H1 (cell line): Measurements from ENCODE around the gene CLPX. TPM values are rescaled to one million over a fixed set of nuclear protein-coding genes. Genes with fewer than 3 reads are reported as not detected.
"Not testable (repeated sequence)": the region's sequence is repeated elsewhere in the genome, so short reads cannot be mapped to it uniquely, and the experiment has no call there.

ENCODE experiments used
- CTCF ChIA-PET: fragments of 300-600 bp; sonication (Branson Sonifier 250); formaldehyde crosslinking; loops from one replicate; lab custom pipeline; 2021; ENCODE audit not compliant: partially characterized antibody; lab: Charles Lee
- POLR2A ChIA-PET: fragments of 300-600 bp; sonication (Branson Sonifier 250); formaldehyde crosslinking; loops from one replicate; lab custom pipeline; 2021; ENCODE audit warnings: inconsistent platforms; ENCODE audit not compliant: partially characterized antibody; lab: Charles Lee
- DNase-seq, 2 experiments: peaks; one replicate each; pipeline versions ENCODE4 v3.0.0 to v3.0.0-alpha.2; 2010 to 2022; ENCODE audit warnings: low spot score in 2 of 2, low read depth in 1 of 2, mixed read lengths in 1 of 2
- FAIRE-seq: peaks from 2 replicates; lab custom pipeline; 2011; peaks lifted over from hg19 to GRCh38; lab: Jason Lieb, UNC
- H2AFZ ChIP-seq: 2 replicates; pipeline ENCODE4 v1.8.1; 2012; ENCODE audit warnings: low read length, inconsistent platforms
- H2AK5ac ChIP-seq: 2 replicates; pipeline ENCODE4 v1.6.1; 2013; ENCODE audit warnings: low read depth, low read length
- H2BK120ac ChIP-seq: replicated peaks from 2 replicates; pipeline ENCODE3; 2013; ENCODE audit warnings: low read depth, low read length, inconsistent platforms
- H2BK12ac ChIP-seq: 2 replicates; pipeline ENCODE4 v1.6.1; 2013; ENCODE audit warnings: low read depth, low read length
- H2BK15ac ChIP-seq: 2 replicates; pipeline ENCODE4 v1.6.1; 2013; ENCODE audit warnings: low read length
- H2BK20ac ChIP-seq: 2 replicates; pipeline ENCODE4 v1.6.1; 2013; ENCODE audit warnings: low read length
- H2BK5ac ChIP-seq: 2 replicates; pipeline ENCODE4 v1.6.1; 2013; ENCODE audit warnings: low read depth, low read length
- H3K14ac ChIP-seq: 2 replicates; pipeline ENCODE4 v1.6.1; 2013; ENCODE audit warnings: inconsistent platforms; ENCODE audit not compliant: insufficient read length
- H3K18ac ChIP-seq: 2 replicates; pipeline ENCODE4 v1.6.1; 2013; ENCODE audit warnings: low read length; ENCODE audit errors: extremely low read depth
- H3K23ac ChIP-seq: 2 replicates; pipeline ENCODE4 v1.6.1; 2013; ENCODE audit warnings: inconsistent platforms; ENCODE audit not compliant: insufficient read length
- H3K23me2 ChIP-seq: 2 replicates; pipeline ENCODE4 v1.6.1; 2013; ENCODE audit warnings: low read depth, low read length
- H3K27ac ChIP-seq: 2 replicates; pipeline ENCODE4 v1.6.1; 2011; ENCODE audit warnings: low read depth, low read length, inconsistent platforms
- H3K27me3 ChIP-seq, 4 experiments: replicated peaks in 1 of 4; 1 replicate in 1 of 4; 2 replicates in 3 of 4; pipeline versions ENCODE4 v1.6.1 to v1.8.1; 2011 to 2013; ENCODE audit warnings: low read length in 3 of 4, mild to moderate bottlenecking in 3 of 4, inconsistent platforms in 2 of 4, mixed read lengths in 2 of 4, moderate library complexity in 1 of 4; ENCODE audit not compliant: control insufficient read depth in 3 of 4, insufficient read depth in 3 of 4; ENCODE audit errors: extremely low read depth in 1 of 4
- H3K36me3 ChIP-seq, 4 experiments: 2 replicates each; pipeline versions ENCODE4 v1.6.1 to v1.8.1; 2011 to 2013; ENCODE audit warnings: mild to moderate bottlenecking in 4 of 4, low read length in 3 of 4, moderate library complexity in 2 of 4, control low read depth in 1 of 4, inconsistent platforms in 1 of 4; ENCODE audit not compliant: insufficient read depth in 4 of 4, control insufficient read depth in 2 of 4
- H3K4ac ChIP-seq: replicated peaks from 2 replicates; pipeline ENCODE3; 2013; ENCODE audit warnings: low read length, low read depth, mixed read lengths, inconsistent platforms; ENCODE audit not compliant: insufficient read length
- H3K4me1 ChIP-seq, 4 experiments: replicated peaks in 1 of 4; 1 replicate in 1 of 4; 2 replicates in 3 of 4; pipeline versions ENCODE4 v1.6.1 to v1.8.1; 2011 to 2013; ENCODE audit warnings: low read length in 3 of 4, inconsistent platforms in 2 of 4, mixed read lengths in 1 of 4; ENCODE audit not compliant: insufficient read depth in 4 of 4, control insufficient read depth in 3 of 4
- H3K4me2 ChIP-seq, 2 experiments: 2 replicates each; pipeline versions ENCODE4 v1.6.1 to v1.8.1; 2011 to 2013; ENCODE audit warnings: low read depth in 2 of 2, low read length in 2 of 2, control low read depth in 1 of 2, inconsistent platforms in 1 of 2, mild to moderate bottlenecking in 1 of 2; ENCODE audit not compliant: insufficient read depth in 1 of 2
- H3K4me3 ChIP-seq, 4 experiments: fragments of 200-600, 300-600 bp in 1 of 4; sonication (generic), shearing (Covaris generic), sonication (Bioruptor Twin) in 1 of 4; 2 replicates each; pipeline versions ENCODE4 v1.5.1 to v1.8.1; 2011 to 2016; ENCODE audit warnings: low read length in 4 of 4, low read depth in 3 of 4, control low read depth in 2 of 4, inconsistent platforms in 2 of 4, mild to moderate bottlenecking in 2 of 4, mixed read lengths in 1 of 4, moderate library complexity in 1 of 4; ENCODE audit not compliant: insufficient read depth in 2 of 4; ENCODE audit errors: extremely low read depth in 1 of 4
- H3K56ac ChIP-seq: replicated peaks from 2 replicates; pipeline ENCODE3; 2013; ENCODE audit warnings: low read depth, mild to moderate bottlenecking, mixed read lengths, low read length, inconsistent platforms; ENCODE audit not compliant: insufficient read length
- H3K79me1 ChIP-seq: 2 replicates; pipeline ENCODE4 v1.6.1; 2013; ENCODE audit warnings: low read depth, low read length, control low read depth
- H3K79me2 ChIP-seq, 2 experiments: 2 replicates each; pipeline versions ENCODE4 v1.6.1 to v1.8.1; 2012 to 2013; ENCODE audit warnings: low read length in 2 of 2, mild to moderate bottlenecking in 2 of 2, inconsistent platforms in 1 of 2; ENCODE audit not compliant: insufficient read depth in 2 of 2, control insufficient read depth in 1 of 2
- H3K9ac ChIP-seq, 4 experiments: replicated peaks in 1 of 4; 1 replicate in 1 of 4; 2 replicates in 3 of 4; pipeline versions ENCODE4 v1.6.1 to v1.8.1; 2011 to 2013; ENCODE audit warnings: low read depth in 3 of 4, low read length in 3 of 4, control low read depth in 2 of 4, mild to moderate bottlenecking in 2 of 4, moderate library complexity in 2 of 4, inconsistent platforms in 1 of 4; ENCODE audit errors: extremely low read depth in 1 of 4
- H3K9me3 ChIP-seq, 2 experiments: 2 replicates each; pipeline versions ENCODE4 v1.6.1 to v1.8.1; 2012 to 2013; ENCODE audit warnings: mild to moderate bottlenecking in 2 of 2, moderate library complexity in 2 of 2, control low read depth in 1 of 2, inconsistent platforms in 1 of 2, low read depth in 1 of 2, low read length in 1 of 2, mixed read lengths in 1 of 2; ENCODE audit not compliant: insufficient read depth in 2 of 2
- H4K20me1 ChIP-seq, 2 experiments: replicated peaks in 1 of 2; 2 replicates each; pipeline versions ENCODE3 to v1.8.1; 2011 to 2013; ENCODE audit warnings: inconsistent platforms in 2 of 2, low read length in 2 of 2, mild to moderate bottlenecking in 1 of 2; ENCODE audit not compliant: insufficient read depth in 2 of 2, control insufficient read depth in 1 of 2
- H4K5ac ChIP-seq: 2 replicates; pipeline ENCODE4 v1.6.1; 2013; ENCODE audit warnings: low read length, low read depth, mixed read lengths, inconsistent platforms; ENCODE audit not compliant: insufficient read length
- H4K8ac ChIP-seq: 2 replicates; pipeline ENCODE4 v1.8.0; 2013; ENCODE audit warnings: mild to moderate bottlenecking, moderate library complexity, low read length, inconsistent platforms; ENCODE audit not compliant: insufficient read depth; ENCODE audit errors: extremely low read depth
- H4K91ac ChIP-seq: replicated peaks from 2 replicates; pipeline ENCODE3; 2013; ENCODE audit warnings: low read length, mixed read lengths, inconsistent platforms; ENCODE audit not compliant: insufficient read length
- WGBS, 2 experiments: shearing (Covaris generic) in 1 of 2; methylation state at CpG; one replicate each; pipeline versions ENCODE4 v1.1.6 to v1.1.7; 2013 to 2015; ENCODE audit warnings: low lambda C conversion rate in 2 of 2, mixed read lengths in 2 of 2, inconsistent platforms in 1 of 2, low coverage in 1 of 2, missing lambda C conversion rate in 1 of 2; ENCODE audit not compliant: insufficient replicate concordance in 2 of 2, insufficient coverage in 1 of 2, insufficient read length in 1 of 2; ENCODE audit errors: extremely low coverage in 1 of 2, missing lambda C conversion rate in 1 of 2; 5-methylcytosine and 5-hydroxymethylcytosine counted together
- polyA plus RNA-seq, 7 experiments: library from polyadenylated mRNA; depleted of rRNA in 3 of 7; stranded (reverse) in 5 of 7; unstranded in 2 of 7; fragments of >200 nt in 5 of 7; fragments of 200-250 nt in 2 of 7; gene quantifications; 1 replicate in 5 of 7; 2 replicates in 1 of 7; 4 replicates in 1 of 7; pipeline versions ENCODE4 v1.2.1 to v1.2.3, GENCODE V29; 2011 to 2013; ENCODE audit warnings: missing spikeins in 2 of 7, mixed read lengths in 2 of 7
- total RNA-seq: library from RNA; stranded (reverse); fragmentation: NEBNext Ultra II Directional; extraction: Animal tissue kit (Norgen Biotek cat#: 25700); gene quantifications from 2 replicates; pipeline ENCODE4 v1.2.1, GENCODE V29; 2021

CLPX gene
- total and polyA plus RNA-seq, 2 of the 8 experiments (the other 6 are each of a cell fraction or from before 2014, with no cell fraction given), result 10.5 to 53.6 TPM

- H2AK5ac ChIP-seq, H3K4me2 ChIP-seq, H2AFZ ChIP-seq, DNase-seq, H4K20me1 ChIP-seq, POLR2A ChIA-PET, H3K23me2 ChIP-seq, H3K4ac ChIP-seq, H2BK15ac ChIP-seq, H2BK5ac ChIP-seq, FAIRE-seq, H4K91ac ChIP-seq, H4K8ac ChIP-seq, H2BK120ac ChIP-seq, H3K18ac ChIP-seq, H3K14ac ChIP-seq, H3K9ac ChIP-seq, H2BK12ac ChIP-seq, H3K27ac ChIP-seq, H2BK20ac ChIP-seq, H4K5ac ChIP-seq, H3K79me2 ChIP-seq, H3K4me3 ChIP-seq, H3K79me1 ChIP-seq, H3K23ac ChIP-seq, H3K56ac ChIP-seq, H3K36me3 ChIP-seq, H3K4me1 ChIP-seq, H3K27me3 ChIP-seq: not testable (repeated sequence)
- WGBS, 2 experiments, result 90% methylated on average over 5 of the region's 6 CpGs; no CpG with 5 or more reads in 1 of the 2 experiments
- peaks cover 17 to 26% of the 10 kb centered on the region in 2 experiments for H3K9me3 ChIP-seq
- CTCF ChIA-PET, result interaction anchor here (1.1 kb wide), 1 partner anchor 15 kb away, joined by 3 read pairs; no protein-coding TSS in a partner anchor
These were observed 46.5 kb downstream of the CLPX start for GRCh38 chr15:65138631-65139030.

- FAIRE-seq, H2BK5ac ChIP-seq, H3K23me2 ChIP-seq, H3K4me1 ChIP-seq, H4K8ac ChIP-seq, H2BK12ac ChIP-seq, H3K23ac ChIP-seq, H3K36me3 ChIP-seq, H2BK20ac ChIP-seq, H3K79me2 ChIP-seq, DNase-seq, H3K4me3 ChIP-seq, H2BK120ac ChIP-seq, H3K27ac ChIP-seq, CTCF ChIA-PET, POLR2A ChIA-PET, H3K18ac ChIP-seq, H3K14ac ChIP-seq, H3K4me2 ChIP-seq, H4K20me1 ChIP-seq, H3K79me1 ChIP-seq, H2AFZ ChIP-seq, H3K4ac ChIP-seq, H4K5ac ChIP-seq, H3K27me3 ChIP-seq, H2BK15ac ChIP-seq, H4K91ac ChIP-seq, H2AK5ac ChIP-seq, H3K9ac ChIP-seq, H3K56ac ChIP-seq: not testable (repeated sequence)
- 88% methylated on average over 4 of the region's 4 CpGs; no CpG with 5 or more reads in 1 of the 2 experiments for WGBS, 2 experiments
- H3K9me3 ChIP-seq, result peaks cover 17 to 26% of the 10 kb centered on the region in 2 experiments
These were observed 47.2 kb downstream of the CLPX start for GRCh38 chr15:65137893-65138292.
